ENCODE data around the gene C1orf122.
"Not testable (repeated sequence)": the region's sequence is repeated elsewhere in the genome, so short reads cannot be mapped to it uniquely, and the experiment has no call there.

Gene C1orf122

GRCh38 chr1:37807555-37808368, at the start of gene C1orf122, which contains the start of gene YRDC:
Gene C1orf122 (plus strand): TSS chr1:37807790. CDS start chr1:37808405, 615 bp downstream.
Gene YRDC (minus strand): TSS chr1:37808208. CDS start chr1:37808180, 28 bp downstream.
- peak; percentile 98 for DNase-seq (ENCODE audit: low spot score)

GRCh38 chr1:37759451-37759850, 48.1 kb upstream of the C1orf122 start:
- no peak for DNase-seq (ENCODE audit: low spot score)

- no peak for DNase-seq (ENCODE audit: low spot score)
These were observed 46.0 kb upstream of the C1orf122 start for GRCh38 chr1:37761416-37762095.

GRCh38 chr1:37762516-37762915, 45.1 kb upstream of the C1orf122 start:
- DNase-seq (ENCODE audit: low spot score) = no peak

DNA sequence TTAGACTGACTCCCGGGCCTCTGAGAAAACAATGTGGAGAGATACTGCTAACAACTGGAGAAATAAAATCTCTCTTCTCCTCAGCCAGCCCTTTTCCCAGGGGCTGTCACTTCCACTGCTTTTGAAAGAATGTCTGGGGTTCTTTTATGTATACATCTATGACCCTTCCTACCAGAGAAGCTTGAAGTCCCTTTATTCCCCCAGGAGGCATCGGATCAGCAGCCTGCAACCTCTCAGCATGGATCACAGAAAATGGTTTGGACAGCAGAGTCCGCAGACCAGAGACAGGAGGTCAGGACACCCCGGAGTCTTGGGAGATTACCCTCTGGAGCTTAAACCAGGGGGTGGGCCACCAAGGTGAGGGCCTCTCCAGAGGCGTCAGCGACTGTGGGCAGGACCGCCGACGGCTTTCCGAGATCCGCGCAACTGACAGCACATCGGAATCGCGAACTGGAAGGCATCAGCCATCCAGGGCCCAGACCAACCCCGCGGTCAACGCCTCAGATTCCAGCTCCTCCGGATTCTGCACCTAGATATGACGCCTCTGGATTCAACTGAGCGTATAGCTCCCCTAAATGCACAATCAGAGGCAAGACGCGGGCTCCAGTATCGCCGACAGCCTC, 43.7 kb upstream of the C1orf122 start:
- DNase-seq (ENCODE audit: low spot score) = no peak

GRCh38 chr1:37764414-37764825, 43.2 kb upstream of the C1orf122 start:
- peak; percentile 90 for DNase-seq (ENCODE audit: low spot score)

- DNase-seq (ENCODE audit: low spot score) = peak; percentile 78
These were observed 42.6 kb upstream of the C1orf122 start, which contains the start of gene EPHA10 for GRCh38 chr1:37764888-37765441. Gene EPHA10 (minus strand): TSS chr1:37765120. CDS start chr1:37765066, 54 bp downstream.

GRCh38 chr1:37765916-37766664, 41.5 kb upstream of the C1orf122 start:
- DNase-seq (ENCODE audit: low spot score) = peak; percentile 41

DNA sequence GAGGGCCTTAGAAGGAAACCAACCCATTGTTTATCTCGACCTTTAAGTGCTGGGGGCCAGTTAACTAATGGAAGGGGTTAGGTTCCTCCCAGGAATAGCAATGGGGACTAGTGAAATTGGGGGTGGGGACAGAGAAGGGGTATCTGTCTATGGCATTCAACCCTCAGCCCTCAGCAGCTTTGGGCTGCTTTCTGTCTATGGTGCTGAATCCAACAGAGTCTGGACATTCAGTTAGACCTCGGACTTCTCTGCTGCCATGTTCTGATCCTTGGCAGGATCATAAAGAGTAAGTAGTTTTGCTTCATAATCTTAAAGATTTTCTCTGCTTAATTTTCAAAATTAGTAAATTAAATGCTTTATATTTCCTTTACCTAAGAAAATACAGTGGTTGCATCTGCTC, 40.1 kb upstream of the C1orf122 start:
- DNase-seq (ENCODE audit: low spot score) = no peak

DNA sequence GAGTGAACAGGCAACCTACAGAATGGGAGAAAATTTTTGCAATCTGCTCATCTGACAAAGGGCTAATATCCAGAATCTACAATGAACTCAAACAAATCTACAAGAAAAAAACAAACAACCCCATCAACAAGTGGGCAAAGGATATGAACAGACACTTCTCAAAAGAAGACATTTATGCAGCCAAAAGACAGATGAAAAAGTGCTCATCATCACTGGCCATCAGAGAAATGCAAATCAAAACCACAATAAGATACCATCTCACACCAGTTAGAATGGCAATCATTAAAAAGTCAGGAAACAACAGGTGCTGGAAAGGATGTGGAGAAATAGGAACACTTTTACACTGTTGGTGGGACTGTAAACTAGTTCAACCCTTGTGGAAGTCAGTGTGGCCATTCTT, 36.1 kb upstream of the C1orf122 start:
- not testable (repeated sequence) for DNase-seq (ENCODE audit: low spot score)

GRCh38 chr1:37776946-37777516, 30.6 kb upstream of the C1orf122 start:
- no peak for DNase-seq (ENCODE audit: low spot score)

GRCh38 chr1:37778654-37779053, 28.9 kb upstream of the C1orf122 start:
- DNase-seq (ENCODE audit: low spot score) = no peak

DNA sequence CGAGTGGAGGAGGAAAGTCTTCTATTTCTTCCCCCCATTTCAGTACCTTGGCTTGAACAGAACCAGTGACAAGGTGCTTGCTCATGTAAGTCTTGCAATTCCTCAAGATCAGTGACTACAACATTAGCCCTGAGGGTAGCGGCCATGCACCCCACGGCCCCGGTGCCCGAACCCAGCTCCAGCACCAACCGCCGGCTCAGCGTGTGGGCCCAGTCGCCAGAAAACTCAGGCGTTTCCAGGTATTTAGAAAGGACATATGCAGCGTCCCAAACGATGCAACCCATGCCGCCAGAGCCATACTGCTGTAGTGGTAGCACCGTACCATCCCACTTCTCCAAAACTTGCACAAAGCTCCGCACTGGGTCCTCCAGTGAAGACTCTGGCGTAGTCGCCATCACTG, 25.1 kb upstream of the C1orf122 start:
- DNase-seq (ENCODE audit: low spot score) = no peak

GRCh38 chr1:37792943-37793686, 14.5 kb upstream of the C1orf122 start:
- DNase-seq (ENCODE audit: low spot score) = no peak

- peak; percentile 86 for DNase-seq (ENCODE audit: low spot score)
These were observed 13.7 kb upstream of the C1orf122 start, which contains the start of gene MANEAL for GRCh38 chr1:37793773-37794371. Gene MANEAL (plus strand): TSS chr1:37793847. CDS start chr1:37794183, 336 bp downstream.

GRCh38 chr1:37794372-37795339, 12.9 kb upstream of the C1orf122 start:
- DNase-seq (ENCODE audit: low spot score) = peak; percentile 30

GRCh38 chr1:37795340-37796125, 12.1 kb upstream of the C1orf122 start:
- peak; percentile 95 for DNase-seq (ENCODE audit: low spot score)
